Middle frontal gyrus (tissue), 1 donor: ENCODE results near the gene VPS16.

ENCODE experiments used
- DNase-seq: peaks from one replicate; pipeline ENCODE4 v3.0.0-alpha.2; 2015; ENCODE audit warnings: low spot score; ENCODE audit errors: extremely low spot score

VPS16 gene

GRCh38 chr20:2834401-2835110 is 6.0 kb upstream of the VPS16 start:
- DNase-seq = no peak

GRCh38 chr20:2835331-2835796 is 5.2 kb upstream of the VPS16 start:
- no peak for DNase-seq

- DNase-seq = no peak
Observed at GRCh38 chr20:2836035-2836434, 4.5 kb upstream of the VPS16 start.

- DNase-seq = no peak
Observed at GRCh38 chr20:2837221-2837960, 3.2 kb upstream of the VPS16 start.

GRCh38 chr20:2838170-2838797 is 2.3 kb upstream of the VPS16 start:
- no peak for DNase-seq

- no peak for DNase-seq
Observed at GRCh38 chr20:2838847-2839671, 1.5 kb upstream of the VPS16 start.

- DNase-seq = no peak
Observed at GRCh38 chr20:2839732-2840137, 810 bp upstream of the VPS16 start.

- no peak for DNase-seq
Observed at GRCh38 chr20:2840967-2841531, 504 bp downstream of the VPS16 start.

GRCh38 chr20:2845607-2846006 is 5.1 kb downstream of the VPS16 start:
- DNase-seq = no peak

- no peak for DNase-seq
Observed at GRCh38 chr20:2846698-2847097, 6.2 kb downstream of the VPS16 start.

- no peak for DNase-seq
Observed at GRCh38 chr20:2847802-2848201, 7.3 kb downstream of the VPS16 start.

- no peak for DNase-seq
Observed at GRCh38 chr20:2849529-2849928, 9.0 kb downstream of the VPS16 start.

- no peak for DNase-seq
Observed at GRCh38 chr20:2851086-2851485, 10.5 kb downstream of the VPS16 start.

- DNase-seq = no peak
Observed at GRCh38 chr20:2858591-2858990, 18.0 kb downstream of the VPS16 start.

- no peak for DNase-seq
Observed at GRCh38 chr20:2859330-2860121, 19.0 kb downstream of the VPS16 start.

- no peak for DNase-seq
Observed at GRCh38 chr20:2864626-2865025, 24.1 kb downstream of the VPS16 start.

- DNase-seq = no peak
Observed at GRCh38 chr20:2865101-2865500, 24.6 kb downstream of the VPS16 start.

- no peak for DNase-seq
Observed at GRCh38 chr20:2865630-2866029, 25.1 kb downstream of the VPS16 start.

GRCh38 chr20:2866236-2866635 is 25.7 kb downstream of the VPS16 start:
- no peak for DNase-seq

GRCh38 chr20:2867081-2867864 is 26.7 kb downstream of the VPS16 start:
- DNase-seq = no peak
